K562 (cell line): ENCODE data around the gene IPPK.

Source experiments
- CBX1 ChIP-seq: sonication (generic); IDR thresholded peaks from 2 replicates; pipeline ENCODE4 v1.6.1; 2016; ENCODE audit warnings: antibody characterized with exemption, low read depth, mild to moderate bottlenecking
- E2F4 ChIP-seq: sonication (generic); formaldehyde crosslinking; IDR thresholded peaks from 2 replicates; pipeline ENCODE4 v1.8.0; 2022; ENCODE audit warnings: mild to moderate bottlenecking, low read depth, missing genetic modification reagents
- POLR2A ChIP-seq: fragments of 450-650 bp; conservative IDR thresholded peaks from 2 replicates; pipeline ENCODE4 v1.6.1; 2016
- PTBP1 ChIP-seq: fragments of 200-400 bp; formaldehyde crosslinking; IDR thresholded peaks from 2 replicates; pipeline ENCODE4 v1.6.1; 2017; ENCODE audit warnings: low read depth, low read length
- TCF7 ChIP-seq: sonication (generic); IDR thresholded peaks from 2 replicates; pipeline ENCODE4 v1.6.1; 2016; ENCODE audit warnings: antibody characterized with exemption, borderline replicate concordance
- ZBTB5 ChIP-seq: fragments of 450-650 bp; IDR thresholded peaks from 2 replicates; pipeline ENCODE4 v1.6.1; 2017; ENCODE audit warnings: antibody characterized with exemption
- ZNF143 ChIP-seq: sonication (generic); formaldehyde crosslinking; IDR thresholded peaks from 2 replicates; pipeline ENCODE4 v1.9.0; 2022; ENCODE audit warnings: mild to moderate bottlenecking, missing genetic modification reagents
- TF ChIP-seq, protein P1 (sequence below), 3 experiments: IDR thresholded peaks in 2 of 3; conservative IDR thresholded peaks in 1 of 3; 2 replicates each; pipeline ENCODE4 v1.5.1; 2011 to 2012; ENCODE audit warnings: low read length in 3 of 3, mild to moderate bottlenecking in 3 of 3, control low read depth in 2 of 3, improper control_type of control experiment in 1 of 3, inconsistent platforms in 1 of 3, low read depth in 1 of 3, mixed read lengths in 1 of 3, moderate library complexity in 1 of 3; ENCODE audit not compliant: insufficient read depth in 2 of 3

DNA sequence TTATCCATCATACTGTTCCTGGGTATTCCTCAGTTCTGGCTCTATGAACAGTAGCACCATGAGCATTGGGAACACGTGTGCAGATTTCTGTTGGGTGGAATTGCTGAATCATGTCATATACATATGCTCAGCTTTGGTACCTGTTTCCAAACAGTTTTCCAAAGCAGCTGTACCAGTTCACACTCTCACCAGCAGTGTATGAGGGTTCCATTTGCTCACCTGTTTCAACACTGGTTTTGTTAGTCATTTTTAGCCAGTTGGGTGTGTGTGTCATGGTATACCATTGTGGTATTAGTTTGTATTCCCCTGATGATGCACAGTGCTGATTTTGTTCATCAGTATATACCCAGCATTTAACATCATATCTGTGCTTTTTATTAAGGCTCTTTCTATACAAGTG lies 77.4 kb downstream of the IPPK start:
- TF ChIP-seq PTBP1 (no peak), CBX1 (no peak), ZNF143 (CRISPR knock-in tag) (no peak), E2F4 (no peak), ZBTB5 (no peak), POLR2A (no peak), TCF7 (no peak)
- TF ChIP-seq, protein P1, sequence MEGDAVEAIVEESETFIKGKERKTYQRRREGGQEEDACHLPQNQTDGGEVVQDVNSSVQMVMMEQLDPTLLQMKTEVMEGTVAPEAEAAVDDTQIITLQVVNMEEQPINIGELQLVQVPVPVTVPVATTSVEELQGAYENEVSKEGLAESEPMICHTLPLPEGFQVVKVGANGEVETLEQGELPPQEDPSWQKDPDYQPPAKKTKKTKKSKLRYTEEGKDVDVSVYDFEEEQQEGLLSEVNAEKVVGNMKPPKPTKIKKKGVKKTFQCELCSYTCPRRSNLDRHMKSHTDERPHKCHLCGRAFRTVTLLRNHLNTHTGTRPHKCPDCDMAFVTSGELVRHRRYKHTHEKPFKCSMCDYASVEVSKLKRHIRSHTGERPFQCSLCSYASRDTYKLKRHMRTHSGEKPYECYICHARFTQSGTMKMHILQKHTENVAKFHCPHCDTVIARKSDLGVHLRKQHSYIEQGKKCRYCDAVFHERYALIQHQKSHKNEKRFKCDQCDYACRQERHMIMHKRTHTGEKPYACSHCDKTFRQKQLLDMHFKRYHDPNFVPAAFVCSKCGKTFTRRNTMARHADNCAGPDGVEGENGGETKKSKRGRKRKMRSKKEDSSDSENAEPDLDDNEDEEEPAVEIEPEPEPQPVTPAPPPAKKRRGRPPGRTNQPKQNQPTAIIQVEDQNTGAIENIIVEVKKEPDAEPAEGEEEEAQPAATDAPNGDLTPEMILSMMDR (IDR thresholded peaks at IDR 0.05 in 2 of 3, conservative IDR thresholded peaks at IDR 0.05 in 1 of 3; ENCODE audit: insufficient read depth in 2 of 3, low read depth in 1 of 3, low read length in 3 of 3): no peak
